GM13976 (cell line): ENCODE data around the gene VEZT.
"Not testable (repeated sequence)": the region's sequence is repeated elsewhere in the genome, so short reads cannot be mapped to it uniquely, and the experiment has no call there.

Source experiments
- DNase-seq: peaks from one replicate; pipeline ENCODE4 v3.0.0; 2012; ENCODE audit warnings: low spot score
- CTCF ChIP-seq: IDR thresholded peaks from 2 replicates; pipeline ENCODE4 v1.5.1; 2012; ENCODE audit warnings: borderline replicate concordance, mild to moderate bottlenecking; ENCODE audit not compliant: insufficient read depth; ENCODE audit errors: extremely low read depth, missing control alignments, control extremely low read depth
- in situ Hi-C: fragments of 300-500 bp; cut with MboI; formaldehyde crosslinking; loops from one replicate; pipeline ENCODE4 v1.12.0; 2022; ENCODE audit warnings: low sequenced_read_pairs, mixed read lengths, inconsistent platforms; ENCODE audit not compliant: unreplicated experiment

VEZT gene

GRCh38 chr12:95228617-95229016 is 11.0 kb downstream of the VEZT start:
- in situ Hi-C loops, result no loop called here
- no peak for TF ChIP-seq CTCF
- no peak for DNase-seq

GRCh38 chr12:95229636-95230035 is 12.0 kb downstream of the VEZT start:
- no peak for TF ChIP-seq CTCF
- DNase-seq, result no peak
- in situ Hi-C loops, result no loop called here

DNA sequence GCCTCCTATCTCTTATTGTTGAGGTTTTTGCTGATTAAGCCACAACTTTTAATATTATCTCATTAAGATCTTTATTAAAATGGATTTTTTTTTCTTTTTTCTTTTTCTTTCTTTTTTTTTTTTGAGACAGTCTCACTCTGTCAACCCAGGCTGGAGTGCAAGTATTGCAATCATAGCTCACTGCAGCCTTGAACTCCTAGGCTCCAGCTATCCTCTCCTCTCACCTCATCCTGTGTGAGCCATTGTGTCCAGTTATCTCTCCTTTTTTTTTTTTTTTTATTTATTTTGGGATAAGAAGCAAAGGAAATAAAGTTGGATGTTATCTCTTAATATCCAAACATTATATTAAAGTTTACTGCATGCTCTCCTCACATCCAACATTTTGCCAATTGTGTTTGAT is 12.7 kb downstream of the VEZT start:
- in situ Hi-C loops, result no loop called here
- no peak for DNase-seq
- no peak for TF ChIP-seq CTCF

DNA sequence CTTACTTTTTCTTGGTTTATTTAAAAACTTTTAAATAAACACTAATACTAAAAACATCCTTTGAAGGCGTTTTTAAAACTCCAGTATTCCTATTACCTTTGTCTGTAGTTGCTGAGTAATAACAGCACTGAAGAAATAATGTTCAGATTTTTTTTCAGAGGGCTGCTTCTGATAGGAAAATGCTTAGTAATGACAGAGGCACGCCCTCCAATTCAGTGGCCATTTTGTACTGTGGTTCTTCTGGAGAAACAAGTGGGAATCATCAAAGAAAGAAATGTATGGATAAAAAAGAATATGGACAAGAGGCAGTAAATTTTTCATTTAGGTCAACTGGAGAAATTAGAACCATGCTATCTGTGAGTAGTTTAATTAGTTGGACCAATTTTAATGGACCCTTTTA is 13.6 kb downstream of the VEZT start:
- in situ Hi-C loops, result no loop called here
- no peak for DNase-seq
- TF ChIP-seq CTCF, result no peak

- DNase-seq, in situ Hi-C loops: not testable (repeated sequence)
Measured at GRCh38 chr12:95234187-95234586, 16.6 kb downstream of the VEZT start.

- in situ Hi-C loops, result not testable (repeated sequence)
Measured at GRCh38 chr12:95235621-95236020, 18.0 kb downstream of the VEZT start.

DNA sequence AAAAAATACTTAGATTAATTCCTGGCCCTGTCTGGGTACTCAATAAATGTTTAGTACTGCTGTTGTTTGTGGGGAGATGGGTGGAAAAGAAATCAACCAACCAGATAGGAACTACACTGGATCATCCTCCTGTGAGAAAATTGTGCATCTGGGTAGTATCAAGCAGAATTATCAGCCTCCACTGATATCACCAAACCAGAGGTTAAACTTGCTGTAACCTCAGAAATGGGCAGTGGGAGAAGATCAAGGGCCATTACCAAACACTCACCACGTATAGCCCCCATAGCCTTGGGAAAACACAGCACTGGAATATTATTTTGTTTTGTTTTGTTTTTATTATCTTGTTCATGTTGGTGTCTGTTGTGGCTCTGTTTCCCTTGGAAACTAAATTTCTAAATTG is 19.7 kb downstream of the VEZT start:
- DNase-seq, result no peak
- TF ChIP-seq CTCF, result no peak
- in situ Hi-C loops, result no loop called here

More at GRCh38 chr12:95235621-95236020, 18.0 kb downstream of the VEZT start:
- DNase-seq, result not testable (repeated sequence)

- in situ Hi-C loops, result no loop called here
- no peak for TF ChIP-seq CTCF
Measured at GRCh38 chr12:95238150-95238549, 20.5 kb downstream of the VEZT start.

More at GRCh38 chr12:95238150-95238549, 20.5 kb downstream of the VEZT start:
- DNase-seq, result no peak
